PC-9 (cell line): ENCODE results near the gene ASCC1.

Experiments used
- CTCF ChIP-seq: fragments of 200-600 bp; sonication (generic); conservative IDR thresholded peaks from 2 replicates; pipeline ENCODE4 v1.6.1; 2017; ENCODE audit warnings: mixed run types, antibody characterized with exemption, mild to moderate bottlenecking, moderate library complexity
- EZH2 ChIP-seq: fragments of 200-600 bp; sonication (generic); IDR thresholded peaks from 2 replicates; pipeline ENCODE4 v1.8.0; 2017; ENCODE audit warnings: antibody characterized with exemption, low read depth

GRCh38 chr10:72228318-72228751 is 12.3 kb upstream of the ASCC1 start:
- TF ChIP-seq CTCF = no peak
- TF ChIP-seq EZH2 = no peak
